Right renal cortex interstitium (tissue), 3 donors: ENCODE measurements around the gene FOXA3. TPM values are rescaled to one million over a fixed set of nuclear protein-coding genes. Genes with fewer than 3 reads are reported as not detected.
"Not testable (repeated sequence)": the region's sequence is repeated elsewhere in the genome, so short reads cannot be mapped to it uniquely, and the experiment has no call there.

Experiments used
- DNase-seq, 3 donors: peaks; one replicate each; pipeline ENCODE4 v3.0.0-alpha.2; 2013; ENCODE audit warnings: low read depth in 3 of 3, low spot score in 2 of 3
- polyA plus RNA-seq, 3 donors: library from polyadenylated mRNA; unstranded; fragments of 120-200 nt; gene quantifications; one replicate each; pipeline ENCODE4 v1.2.1, GENCODE V29; 2013; ENCODE audit not compliant: insufficient read length in 3 of 3

The FOXA3 gene
- polyA plus RNA-seq, 3 donors = 0.30 to 0.39 (median 0.36) TPM

- DNase-seq = no peak
Observed at GRCh38 chr19:45827459-45828093, 36.5 kb upstream of the FOXA3 start.

GRCh38 chr19:45828523-45828922 lies 35.6 kb upstream of the FOXA3 start:
- no peak for DNase-seq

GRCh38 chr19:45828945-45829344 lies 35.2 kb upstream of the FOXA3 start:
- DNase-seq = no peak

GRCh38 chr19:45834970-45835369 lies 29.2 kb upstream of the FOXA3 start:
- DNase-seq = no peak

- DNase-seq = no peak
Observed at GRCh38 chr19:45842198-45842597, 21.9 kb upstream of the FOXA3 start.

GRCh38 chr19:45847663-45848062 lies 16.5 kb upstream of the FOXA3 start:
- no peak for DNase-seq

- no peak for DNase-seq
Observed at GRCh38 chr19:45848922-45849321, 15.2 kb upstream of the FOXA3 start.

- no peak for DNase-seq
Observed at GRCh38 chr19:45852145-45852750, 11.9 kb upstream of the FOXA3 start.

- DNase-seq = no peak
Observed at GRCh38 chr19:45852983-45853382, 11.1 kb upstream of the FOXA3 start.

- no peak for DNase-seq
Observed at GRCh38 chr19:45854167-45854778, 9.9 kb upstream of the FOXA3 start.

- DNase-seq = no peak
Observed at GRCh38 chr19:45860359-45861259, 3.5 kb upstream of the FOXA3 start.

- no peak for DNase-seq
Observed at GRCh38 chr19:45862271-45862563, 1.9 kb upstream of the FOXA3 start.

- peak; percentile 95 to 98 (median 96) for DNase-seq
Observed at GRCh38 chr19:45862564-45863334, 1.4 kb upstream of the FOXA3 start, which contains the start of gene SYMPK. SYMPK (minus strand) TSS chr19:45863147; CDS start chr19:45854495, 8,652 bp downstream.

- DNase-seq = no peak
Observed at GRCh38 chr19:45863335-45863839, 739 bp upstream of the FOXA3 start.

GRCh38 chr19:45864629-45865082 lies 530 bp downstream of the FOXA3 start:
- DNase-seq = no peak

- DNase-seq = no peak
Observed at GRCh38 chr19:45865269-45865948, 1.3 kb downstream of the FOXA3 start.

- no peak for DNase-seq
Observed at GRCh38 chr19:45866400-45867176, 2.5 kb downstream of the FOXA3 start.

- not testable (repeated sequence) for DNase-seq
Observed at GRCh38 chr19:45867241-45867640, 3.1 kb downstream of the FOXA3 start.

GRCh38 chr19:45870798-45871197 lies 6.7 kb downstream of the FOXA3 start:
- no peak for DNase-seq
